ENCODE results near the gene MRPL27.
"Not testable (repeated sequence)": the region's sequence is repeated elsewhere in the genome, so short reads cannot be mapped to it uniquely, and the experiment has no call there.

The MRPL27 gene

DNA sequence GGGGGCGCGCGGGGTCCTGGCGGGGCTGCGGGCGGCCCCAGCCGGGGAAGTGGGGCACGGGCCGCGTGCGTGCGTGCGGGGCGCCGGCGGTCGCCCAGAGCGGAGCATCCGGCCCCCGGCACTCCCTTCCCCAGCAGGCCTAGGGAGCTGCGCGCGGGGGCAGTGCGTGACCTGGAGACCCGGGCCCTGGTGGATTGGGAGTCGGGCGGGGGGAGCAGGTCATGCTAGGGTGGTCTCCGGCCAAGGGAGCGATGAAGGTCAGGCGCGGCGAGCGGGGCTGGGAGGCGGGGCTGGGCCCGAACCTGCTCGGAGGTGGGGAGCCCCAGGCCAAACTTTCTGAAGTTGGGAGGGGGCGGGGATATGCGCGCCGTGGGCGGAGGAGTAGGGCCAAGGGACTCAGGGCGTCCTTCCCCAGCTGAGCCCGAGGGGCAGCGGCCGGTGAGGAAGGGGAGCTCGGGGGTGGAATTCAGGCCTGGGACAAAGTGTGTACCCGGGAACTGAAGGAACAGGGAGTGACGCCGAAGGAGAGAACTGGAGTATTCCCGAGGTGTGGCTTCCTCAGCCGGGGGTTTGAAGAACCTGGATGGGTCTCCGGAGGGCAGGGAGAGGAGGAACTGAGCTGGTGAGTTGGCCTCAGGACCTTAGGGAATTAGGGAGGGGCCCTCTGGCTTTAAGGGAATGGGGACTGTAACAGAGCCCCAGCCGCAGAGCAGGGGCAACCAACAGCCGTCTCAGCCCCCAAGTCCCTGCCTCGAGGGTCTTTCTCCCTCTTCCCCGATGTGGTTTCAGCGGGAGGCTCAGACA, 26.5 kb downstream of the MRPL27 start:
- no peaks in the 10 kb centered on the region for H3K27me3 ChIP-seq (ENCODE audit: control insufficient read depth, insufficient read depth, low read length)
- peak overlapping the region; percentile 66 for H3K4me3 ChIP-seq (ENCODE audit: low read length)
- H3K9ac ChIP-seq (ENCODE audit: low read length): peak overlapping the region; percentile 81
- H3K36me3 ChIP-seq (ENCODE audit: control insufficient read depth, insufficient read depth, low read length): no peaks in the 10 kb centered on the region
- peaks cover 33% of the 10 kb centered on the region for H3K4me1 ChIP-seq (ENCODE audit: control insufficient read depth, insufficient read depth, low read length)
- H3K9me3 ChIP-seq (ENCODE audit: control insufficient read depth, low read length): no peaks in the 10 kb centered on the region

DNA sequence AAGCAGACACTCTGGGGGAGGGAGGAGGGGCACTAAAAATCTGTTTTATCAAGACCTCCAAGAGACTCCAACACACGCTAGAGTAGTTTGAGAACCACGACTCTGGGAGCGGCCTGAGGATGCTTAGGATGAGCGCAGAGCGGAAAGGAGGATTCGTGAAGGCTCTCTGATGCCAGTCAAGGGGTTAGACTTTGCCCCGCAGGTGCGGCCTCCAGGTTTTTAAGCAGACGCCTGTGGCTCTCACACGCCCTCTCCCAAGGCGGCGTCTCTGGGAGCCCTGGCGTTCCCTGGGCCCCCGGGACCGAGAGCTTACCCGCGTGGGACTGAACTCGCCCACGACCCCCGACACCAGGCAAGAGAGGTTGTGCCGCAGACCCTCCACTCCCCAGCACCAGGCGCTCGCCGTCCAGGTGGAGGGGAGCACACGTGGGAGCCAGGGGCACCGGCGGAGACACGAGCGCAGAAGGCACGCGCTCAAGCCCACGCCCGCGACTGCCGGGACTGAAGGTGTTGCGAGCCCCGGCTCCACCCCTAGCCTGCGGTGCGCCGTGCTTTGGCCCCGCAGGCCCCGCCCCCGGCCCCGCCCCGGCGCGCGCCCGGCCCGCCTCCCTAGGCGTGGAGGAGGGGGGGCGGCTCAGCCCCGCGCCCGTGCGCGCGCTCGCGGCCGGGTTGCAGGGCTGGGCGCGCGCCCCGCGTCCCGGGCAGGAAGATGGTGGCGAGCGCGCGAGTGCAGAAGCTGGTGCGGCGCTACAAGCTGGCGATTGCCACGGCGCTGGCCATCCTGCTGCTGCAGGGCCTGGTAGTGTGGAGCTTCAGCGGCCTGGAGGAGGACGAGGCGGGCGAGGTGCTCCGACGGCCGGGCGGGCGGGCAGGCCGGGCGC, 27.3 kb downstream of the MRPL27 start, which contains the start of gene XYLT2:
TSS of gene XYLT2 (plus strand) at position 695 of the 881 bp plus-strand sequence. CDS start at position 710, 15 bp downstream.
- H3K4me3 ChIP-seq (ENCODE audit: low read length): peak within 1 kb of the TSS; percentile 66
- H3K27me3 ChIP-seq (ENCODE audit: control insufficient read depth, insufficient read depth, low read length): no peaks in the 10 kb centered on the region
- peak within 1 kb of the TSS; percentile 81 for H3K9ac ChIP-seq (ENCODE audit: low read length)
- no peaks in the 10 kb centered on the region for H3K9me3 ChIP-seq (ENCODE audit: control insufficient read depth, low read length)
- no peaks in the 10 kb centered on the region for H3K36me3 ChIP-seq (ENCODE audit: control insufficient read depth, insufficient read depth, low read length)
- H3K4me1 ChIP-seq (ENCODE audit: control insufficient read depth, insufficient read depth, low read length): peaks cover 33% of the 10 kb centered on the region

DNA sequence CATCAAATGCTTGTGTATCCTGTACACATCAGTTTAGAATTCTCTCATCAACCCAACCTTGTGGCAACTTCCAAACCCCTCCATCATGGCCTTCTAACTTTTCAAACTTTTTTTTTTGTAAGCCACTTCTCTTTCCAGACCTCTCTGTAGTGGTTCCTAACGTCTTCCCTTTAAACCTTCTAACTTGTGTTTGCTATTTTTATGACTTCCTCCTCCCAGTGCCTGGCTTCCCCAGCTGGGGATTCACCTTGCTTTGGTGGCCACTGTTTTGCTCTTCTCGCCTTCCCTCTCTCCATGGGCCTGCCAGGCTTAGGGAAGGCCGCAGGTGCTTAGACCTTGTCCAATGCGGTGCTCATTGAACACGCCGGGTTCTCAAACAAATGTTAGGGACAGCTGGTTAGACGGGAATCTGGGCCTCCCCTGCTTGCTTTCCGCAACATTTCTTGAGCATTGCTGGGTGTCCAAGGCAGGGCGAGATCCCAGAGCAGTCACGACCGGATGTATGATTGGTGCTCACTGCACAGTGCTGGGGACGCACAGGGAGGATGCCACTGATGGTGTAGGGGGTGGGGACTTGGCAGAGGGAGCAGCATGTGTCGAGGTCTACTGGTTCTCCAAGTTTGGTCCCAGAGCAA, 28.1 kb downstream of the MRPL27 start:
- no peak overlapping the region for H3K4me3 ChIP-seq (ENCODE audit: low read length)
- H3K9ac ChIP-seq (ENCODE audit: low read length): no peak overlapping the region
- no peaks in the 10 kb centered on the region for H3K9me3 ChIP-seq (ENCODE audit: control insufficient read depth, low read length)
- H3K36me3 ChIP-seq (ENCODE audit: control insufficient read depth, insufficient read depth, low read length): no peaks in the 10 kb centered on the region
- peaks cover 33% of the 10 kb centered on the region for H3K4me1 ChIP-seq (ENCODE audit: control insufficient read depth, insufficient read depth, low read length)
- no peaks in the 10 kb centered on the region for H3K27me3 ChIP-seq (ENCODE audit: control insufficient read depth, insufficient read depth, low read length)

DNA sequence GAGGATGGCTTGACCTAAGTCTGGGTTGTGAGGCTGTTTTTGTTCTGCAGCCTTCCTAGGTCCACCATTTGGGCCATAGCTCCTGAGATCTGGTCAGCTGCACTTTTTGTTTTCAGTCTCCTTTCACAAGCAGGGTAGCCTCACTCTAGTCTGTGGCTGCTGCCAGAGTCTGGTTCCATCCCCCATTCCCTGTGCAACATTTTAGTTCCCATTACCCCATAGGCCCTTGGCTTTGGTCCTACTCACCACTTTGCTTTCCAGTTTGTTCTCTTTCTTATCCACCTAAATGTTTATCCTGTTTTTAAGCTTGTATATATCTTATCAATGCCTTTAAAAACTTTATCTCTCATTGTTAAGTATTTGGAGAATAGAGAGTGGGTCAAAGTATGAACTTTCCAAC, 33.6 kb downstream of the MRPL27 start:
- Histone ChIP-seq H3K4me3 (ENCODE audit: low read length) (no peak overlapping the region), H3K4me1 (ENCODE audit: control insufficient read depth, insufficient read depth, low read length) (no peaks in the 10 kb centered on the region), H3K27me3 (ENCODE audit: control insufficient read depth, insufficient read depth, low read length) (no peaks in the 10 kb centered on the region), H3K36me3 (ENCODE audit: control insufficient read depth, insufficient read depth, low read length) (no peaks in the 10 kb centered on the region), H3K9ac (ENCODE audit: low read length) (no peak overlapping the region), H3K9me3 (ENCODE audit: control insufficient read depth, low read length) (no peaks in the 10 kb centered on the region)

DNA sequence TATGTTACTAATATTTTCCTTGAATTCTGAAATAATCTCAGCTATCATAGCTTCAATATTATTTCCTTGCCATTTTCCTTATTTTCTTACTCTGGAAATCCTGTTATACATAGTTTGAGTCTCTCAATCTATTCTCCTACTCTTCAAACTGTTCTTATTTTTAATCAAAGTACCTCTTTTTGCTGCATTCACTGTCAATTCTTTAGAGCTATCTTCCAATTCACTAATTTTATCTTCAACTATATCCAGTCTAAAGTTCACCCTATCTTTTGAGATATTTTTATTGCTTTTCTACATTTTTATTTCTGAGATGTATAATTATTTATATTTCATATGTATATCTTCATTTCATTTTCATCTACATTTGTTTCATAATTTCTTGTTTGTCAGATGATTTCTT, 34.3 kb downstream of the MRPL27 start:
- Histone ChIP-seq H3K4me1 (ENCODE audit: control insufficient read depth, insufficient read depth, low read length) (no peaks in the 10 kb centered on the region), H3K9me3 (ENCODE audit: control insufficient read depth, low read length) (no peaks in the 10 kb centered on the region), H3K27me3 (ENCODE audit: control insufficient read depth, insufficient read depth, low read length) (no peaks in the 10 kb centered on the region), H3K4me3 (ENCODE audit: low read length) (no peak overlapping the region), H3K36me3 (ENCODE audit: control insufficient read depth, insufficient read depth, low read length) (no peaks in the 10 kb centered on the region), H3K9ac (ENCODE audit: low read length) (no peak overlapping the region)

DNA sequence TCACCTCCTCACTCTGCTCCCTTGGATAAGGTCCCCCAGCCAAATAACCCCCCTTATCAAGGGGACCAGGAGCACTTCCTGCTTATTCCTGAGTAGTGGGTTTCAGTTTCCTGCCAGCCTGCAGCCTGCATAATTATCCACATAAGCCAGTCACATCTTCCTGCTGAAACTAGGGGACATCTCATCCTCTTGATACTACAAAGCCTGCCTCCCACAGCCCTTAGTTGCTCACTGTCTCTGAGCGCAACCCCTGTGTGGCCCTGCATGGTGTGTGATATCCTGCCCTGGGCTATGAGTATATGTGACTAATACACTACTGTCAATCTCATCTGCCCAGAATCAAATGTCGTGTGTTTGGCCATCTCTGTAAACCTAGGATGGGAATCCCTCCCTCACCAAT, 35.0 kb downstream of the MRPL27 start:
- H3K36me3 ChIP-seq (ENCODE audit: control insufficient read depth, insufficient read depth, low read length): no peaks in the 10 kb centered on the region
- no peaks in the 10 kb centered on the region for H3K9me3 ChIP-seq (ENCODE audit: control insufficient read depth, low read length)
- no peak overlapping the region for H3K9ac ChIP-seq (ENCODE audit: low read length)

DNA sequence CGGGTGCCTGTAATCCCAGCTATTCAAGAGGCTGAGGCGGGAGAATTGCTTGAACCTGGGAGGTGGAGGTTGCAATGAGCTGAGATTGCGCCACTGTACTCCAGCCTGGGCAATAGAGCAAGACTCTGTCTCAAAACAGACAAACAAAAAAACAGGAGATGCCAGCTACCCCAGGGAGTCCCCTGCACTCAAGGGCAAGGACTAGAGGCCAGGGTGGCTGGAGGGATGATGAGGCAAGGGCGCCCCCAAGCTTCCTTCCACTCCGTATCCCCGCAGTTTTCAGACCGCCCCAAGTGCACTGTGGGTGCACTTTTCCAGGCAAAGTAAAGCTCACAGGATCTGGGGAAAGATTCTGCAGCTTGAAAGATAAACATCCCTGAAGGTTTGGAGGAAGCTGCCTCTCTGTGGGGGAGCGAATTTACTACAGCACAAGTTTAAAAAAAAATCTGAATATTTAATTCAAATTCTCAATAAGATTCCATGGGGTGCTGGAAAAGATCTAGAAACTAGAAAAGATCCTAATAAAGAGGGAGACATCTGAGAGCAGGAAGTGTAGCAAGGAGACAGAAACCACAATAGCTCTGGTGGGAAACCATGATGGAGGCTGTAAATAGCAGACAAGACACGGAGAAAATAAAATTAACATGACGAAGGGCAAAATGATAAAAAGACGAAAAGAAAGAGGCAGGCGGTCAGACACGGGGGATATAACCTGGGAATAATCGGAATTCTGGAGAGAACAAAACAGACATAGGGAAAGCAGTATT, 39.5 kb downstream of the MRPL27 start:
- not testable (repeated sequence) for H3K9ac ChIP-seq (ENCODE audit: low read length); H3K27me3 ChIP-seq (ENCODE audit: control insufficient read depth, insufficient read depth, low read length); H3K4me3 ChIP-seq (ENCODE audit: low read length); H3K4me1 ChIP-seq (ENCODE audit: control insufficient read depth, insufficient read depth, low read length); H3K36me3 ChIP-seq (ENCODE audit: control insufficient read depth, insufficient read depth, low read length); H3K9me3 ChIP-seq (ENCODE audit: control insufficient read depth, low read length)

More for the DNA sequence above, 35.0 kb downstream of the MRPL27 start:
- Histone ChIP-seq H3K4me1 (ENCODE audit: control insufficient read depth, insufficient read depth, low read length) (no peaks in the 10 kb centered on the region), H3K4me3 (ENCODE audit: low read length) (no peak overlapping the region), H3K27me3 (ENCODE audit: control insufficient read depth, insufficient read depth, low read length) (no peaks in the 10 kb centered on the region)

DNA sequence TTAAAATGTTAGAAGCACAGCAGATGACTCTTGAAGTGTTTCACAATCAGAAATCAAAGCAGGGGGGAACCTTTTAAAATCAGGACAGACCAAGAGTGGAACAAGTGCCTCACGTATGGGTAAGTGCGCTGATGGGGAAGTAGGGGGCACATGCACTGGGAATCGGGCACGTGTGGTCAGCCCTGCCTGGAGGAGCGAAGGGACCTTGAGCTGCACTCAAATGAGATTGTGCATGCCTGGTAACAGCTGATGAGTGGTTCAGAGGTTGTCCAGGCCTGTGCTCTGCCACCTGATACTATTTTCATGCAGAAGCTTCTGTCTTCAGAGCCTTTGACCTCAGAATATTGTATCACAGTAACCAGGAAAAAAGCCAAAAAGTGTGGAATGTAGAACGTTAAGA, 40.8 kb downstream of the MRPL27 start:
- H3K4me1 ChIP-seq (ENCODE audit: control insufficient read depth, insufficient read depth, low read length): no peaks in the 10 kb centered on the region

DNA sequence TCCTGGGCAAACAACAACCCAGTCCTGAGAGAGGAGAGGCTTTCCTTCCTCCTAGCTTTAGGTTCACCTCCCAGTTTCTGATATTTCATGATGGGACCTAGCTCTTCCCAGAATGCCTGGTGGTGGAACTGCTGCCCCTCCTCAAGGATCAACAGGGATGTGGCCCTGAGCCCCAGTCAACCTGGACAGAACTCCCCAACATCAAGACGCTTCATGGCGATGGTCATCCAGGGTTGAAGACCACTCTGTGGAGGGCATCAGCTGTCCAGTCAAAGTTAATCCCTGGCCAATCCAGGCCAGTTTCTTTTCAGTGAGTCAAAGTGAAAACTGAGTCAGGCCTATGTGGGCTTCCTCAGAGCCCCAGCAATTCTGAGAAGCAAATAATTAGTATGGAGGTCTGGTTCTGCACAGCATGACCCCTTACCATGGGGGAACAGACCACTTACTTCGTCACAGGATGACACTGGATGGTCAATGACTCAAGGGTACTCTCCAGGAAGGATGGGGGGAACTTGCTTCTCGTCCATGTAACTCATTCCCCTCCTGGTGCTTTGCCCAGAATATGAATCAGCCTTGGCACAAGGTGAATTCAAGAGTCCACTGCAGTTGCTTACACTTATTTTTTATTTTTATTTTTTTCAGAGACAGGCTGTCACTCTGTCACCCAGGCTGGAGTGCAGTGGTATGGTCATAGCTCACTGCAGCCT, 41.7 kb downstream of the MRPL27 start:
- Histone ChIP-seq H3K9ac (ENCODE audit: low read length) (no peak overlapping the region), H3K4me1 (ENCODE audit: control insufficient read depth, insufficient read depth, low read length) (no peaks in the 10 kb centered on the region), H3K27me3 (ENCODE audit: control insufficient read depth, insufficient read depth, low read length) (peaks cover 3% of the 10 kb centered on the region), H3K9me3 (ENCODE audit: control insufficient read depth, low read length) (no peaks in the 10 kb centered on the region), H3K4me3 (ENCODE audit: low read length) (no peak overlapping the region), H3K36me3 (ENCODE audit: control insufficient read depth, insufficient read depth, low read length) (no peaks in the 10 kb centered on the region)

More for the DNA sequence above, 40.8 kb downstream of the MRPL27 start:
- Histone ChIP-seq H3K27me3 (ENCODE audit: control insufficient read depth, insufficient read depth, low read length) (peaks cover 3% of the 10 kb centered on the region), H3K9me3 (ENCODE audit: control insufficient read depth, low read length) (no peaks in the 10 kb centered on the region), H3K4me3 (ENCODE audit: low read length) (no peak overlapping the region), H3K36me3 (ENCODE audit: control insufficient read depth, insufficient read depth, low read length) (no peaks in the 10 kb centered on the region), H3K9ac (ENCODE audit: low read length) (no peak overlapping the region)

DNA sequence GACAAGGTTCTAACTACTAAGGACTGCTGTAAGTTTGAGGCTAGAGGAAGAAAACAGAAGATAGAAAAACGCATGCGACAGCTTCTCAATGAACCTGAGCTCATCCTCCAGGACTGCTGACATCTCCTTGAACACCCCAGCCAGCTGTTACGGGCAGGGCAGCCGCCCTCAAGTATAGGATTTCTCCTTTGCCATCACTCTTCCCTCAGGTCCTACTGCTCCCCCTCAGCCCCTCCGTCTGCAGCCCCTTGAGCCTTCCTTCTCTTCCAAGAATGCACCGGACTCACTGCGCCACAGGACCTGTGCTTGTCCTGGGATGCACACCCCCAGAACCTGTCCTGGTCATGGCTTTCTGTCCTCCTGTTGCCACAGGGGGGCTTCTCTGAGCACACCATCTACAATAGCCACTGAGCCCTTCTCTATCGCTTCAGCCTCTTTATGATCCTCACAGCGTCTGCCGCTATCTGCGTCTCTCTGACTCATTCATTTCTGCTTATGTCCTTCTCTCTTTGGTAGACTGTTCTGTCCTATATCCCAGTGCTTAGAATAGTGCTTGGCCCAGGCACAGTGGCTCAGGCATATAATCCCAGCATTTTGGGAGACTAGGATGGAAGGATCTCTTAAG, 42.7 kb downstream of the MRPL27 start:
- no peak overlapping the region for H3K9ac ChIP-seq (ENCODE audit: low read length)
- H3K4me3 ChIP-seq (ENCODE audit: low read length): no peak overlapping the region
- no peaks in the 10 kb centered on the region for H3K9me3 ChIP-seq (ENCODE audit: control insufficient read depth, low read length)
- H3K27me3 ChIP-seq (ENCODE audit: control insufficient read depth, insufficient read depth, low read length): peaks cover 3% of the 10 kb centered on the region
- H3K4me1 ChIP-seq (ENCODE audit: control insufficient read depth, insufficient read depth, low read length): no peaks in the 10 kb centered on the region
- no peaks in the 10 kb centered on the region for H3K36me3 ChIP-seq (ENCODE audit: control insufficient read depth, insufficient read depth, low read length)

DNA sequence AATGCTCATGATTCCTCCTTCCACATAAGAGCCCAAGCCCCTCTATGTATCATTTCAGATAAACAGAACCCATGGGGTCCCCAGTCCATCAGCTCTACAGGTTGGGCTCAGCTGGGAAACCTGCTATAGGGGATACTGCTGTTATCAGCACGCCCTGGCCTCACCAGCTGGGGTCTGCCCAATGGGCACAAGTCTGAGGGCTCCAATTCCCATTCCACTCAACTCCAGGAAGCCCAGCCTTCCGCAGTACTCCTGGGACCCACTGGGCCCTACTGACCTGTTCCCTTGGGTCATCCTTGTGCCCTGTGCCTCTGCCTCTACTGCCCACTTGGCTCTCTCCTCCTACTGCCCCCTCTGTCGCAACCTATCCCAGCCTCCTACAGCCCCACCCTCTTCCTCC, 43.3 kb downstream of the MRPL27 start:
- H3K9me3 ChIP-seq (ENCODE audit: control insufficient read depth, low read length): no peaks in the 10 kb centered on the region
- peaks cover 3% of the 10 kb centered on the region for H3K27me3 ChIP-seq (ENCODE audit: control insufficient read depth, insufficient read depth, low read length)
- H3K36me3 ChIP-seq (ENCODE audit: control insufficient read depth, insufficient read depth, low read length): no peaks in the 10 kb centered on the region
- no peaks in the 10 kb centered on the region for H3K4me1 ChIP-seq (ENCODE audit: control insufficient read depth, insufficient read depth, low read length)
- H3K4me3 ChIP-seq (ENCODE audit: low read length): no peak overlapping the region
- H3K9ac ChIP-seq (ENCODE audit: low read length): no peak overlapping the region

All from mucosa of stomach (tissue), 1 donor.